Ascending aorta (tissue), 2 donors: ENCODE measurements around the gene MAPK11. TPM values are rescaled to one million over a fixed set of nuclear protein-coding genes. Genes with fewer than 3 reads are reported as not detected.

Source experiments
- DNase-seq, 2 donors: peaks; one replicate each; pipeline ENCODE4 v3.0.0-alpha.2; 2019; ENCODE audit warnings: low spot score in 2 of 2
- H3K27ac ChIP-seq, 2 donors: fragments of 200-600 bp; sonication (generic); one replicate each; pipeline ENCODE4 v1.5.1; 2016 to 2017; ENCODE audit warnings: mild to moderate bottlenecking in 1 of 2
- H3K27me3 ChIP-seq: fragments of 200-600 bp; sonication (generic); one replicate; pipeline ENCODE4 v1.5.1; 2017
- H3K36me3 ChIP-seq, 2 donors: fragments of 200-600 bp; sonication (generic); one replicate each; pipeline ENCODE4 v1.5.1; 2016
- H3K4me1 ChIP-seq, 2 donors: fragments of 200-600 bp; sonication (generic); one replicate each; pipeline ENCODE4 v1.5.1; 2016 to 2017; ENCODE audit warnings: mild to moderate bottlenecking in 1 of 2
- H3K4me3 ChIP-seq, 2 donors: fragments of 200-600 bp; sonication (generic); one replicate each; pipeline ENCODE4 v1.5.1; 2016 to 2017; ENCODE audit warnings: mild to moderate bottlenecking in 1 of 2
- H3K9me3 ChIP-seq, 2 donors: fragments of 200-600 bp; sonication (generic); one replicate each; pipeline ENCODE4 v1.5.1; 2016
- CTCF ChIP-seq, 3 experiments: fragments of 200-600 bp in 2 of 3; fragments of 450-650 bp in 1 of 3; sonication (generic) in 2 of 3; IDR thresholded peaks; one replicate each; pipeline ENCODE4 v1.5.1; 2016 to 2019; ENCODE audit warnings: antibody characterized with exemption in 3 of 3, mild to moderate bottlenecking in 1 of 3, moderate library complexity in 1 of 3
- intact Hi-C: fragments of 100-400 bp; cut with DNase I; formaldehyde crosslinking; loops from one replicate; pipeline ENCODE4 v1.15.1; 2023
- total RNA-seq: library from RNA; depleted of rRNA; stranded (reverse); fragments of >200 nt; gene quantifications from one replicate; pipeline ENCODE4 v1.1.0, GENCODE V29; 2016

The MAPK11 gene
- total RNA-seq, 1 donor from 2014 or later = 117 TPM

GRCh38 chr22:50313600-50313999, 43.4 kb upstream of the MAPK11 start:
- no peak for DNase-seq
- intact Hi-C loops = no loop called here
- Histone ChIP-seq H3K27ac (no peak overlapping the region), H3K27me3 (no peaks in the 10 kb centered on the region), H3K4me1 (peaks cover 3% of the 10 kb centered on the region in 2 donors), H3K4me3 (no peak overlapping the region), H3K9me3 (no peaks in the 10 kb centered on the region), H3K36me3 (no peaks in the 10 kb centered on the region)
- no peak for TF ChIP-seq CTCF (IDR thresholded peaks at IDR 0.05)

GRCh38 chr22:50313021-50313420, 42.8 kb upstream of the MAPK11 start:
- DNase-seq = no peak
- no peak overlapping the region for H3K27ac ChIP-seq
- no peaks in the 10 kb centered on the region for H3K27me3 ChIP-seq
- H3K36me3 ChIP-seq = no peaks in the 10 kb centered on the region
- intact Hi-C loops = no loop called here
- H3K9me3 ChIP-seq = no peaks in the 10 kb centered on the region
- no peak for TF ChIP-seq CTCF (IDR thresholded peaks at IDR 0.05)
- no peak overlapping the region for H3K4me3 ChIP-seq
- H3K4me1 ChIP-seq = peaks cover 6% of the 10 kb centered on the region in 2 donors

- H3K4me1 ChIP-seq = peaks cover 8 to 9% of the 10 kb centered on the region in 2 donors
- no peaks in the 10 kb centered on the region for H3K27me3 ChIP-seq
- no peak overlapping the region for H3K27ac ChIP-seq
- H3K36me3 ChIP-seq = no peaks in the 10 kb centered on the region
- H3K9me3 ChIP-seq = no peaks in the 10 kb centered on the region
- no peak for TF ChIP-seq CTCF (IDR thresholded peaks at IDR 0.05)
- intact Hi-C loops = no loop called here
- H3K4me3 ChIP-seq = no peak overlapping the region
- no peak for DNase-seq
Measured at GRCh38 chr22:50312371-50312770, 42.2 kb upstream of the MAPK11 start.

GRCh38 chr22:50311606-50312351, 41.6 kb upstream of the MAPK11 start:
- intact Hi-C loops = no loop called here
- no peak for DNase-seq
- Histone ChIP-seq H3K4me1 (peaks cover 8 to 9% of the 10 kb centered on the region in 2 donors), H3K4me3 (no peak overlapping the region), H3K36me3 (no peaks in the 10 kb centered on the region), H3K9me3 (no peaks in the 10 kb centered on the region), H3K27ac (no peak overlapping the region), H3K27me3 (no peaks in the 10 kb centered on the region)
- no peak for TF ChIP-seq CTCF (IDR thresholded peaks at IDR 0.05)

GRCh38 chr22:50310949-50311444, 40.8 kb upstream of the MAPK11 start:
- Histone ChIP-seq H3K4me3 (no peak overlapping the region), H3K4me1 (peaks cover 8 to 9% of the 10 kb centered on the region in 2 donors), H3K27me3 (no peaks in the 10 kb centered on the region), H3K9me3 (no peaks in the 10 kb centered on the region), H3K36me3 (no peaks in the 10 kb centered on the region), H3K27ac (no peak overlapping the region)
- DNase-seq = no peak
- no peak for TF ChIP-seq CTCF (IDR thresholded peaks at IDR 0.05)
- intact Hi-C loops = no loop called here
